H1 (cell line): ENCODE results near the gene ADGRL2. TPM values are rescaled to one million over a fixed set of nuclear protein-coding genes. Genes with fewer than 3 reads are reported as not detected.

ENCODE experiments used
- CTCF ChIA-PET: fragments of 300-600 bp; sonication (Branson Sonifier 250); formaldehyde crosslinking; loops from one replicate; lab custom pipeline; 2021; ENCODE audit not compliant: partially characterized antibody; lab: Charles Lee
- POLR2A ChIA-PET: fragments of 300-600 bp; sonication (Branson Sonifier 250); formaldehyde crosslinking; loops from one replicate; lab custom pipeline; 2021; ENCODE audit warnings: inconsistent platforms; ENCODE audit not compliant: partially characterized antibody; lab: Charles Lee
- DNase-seq, 2 experiments: peaks; one replicate each; pipeline versions ENCODE4 v3.0.0 to v3.0.0-alpha.2; 2010 to 2022; ENCODE audit warnings: low spot score in 2 of 2, low read depth in 1 of 2, mixed read lengths in 1 of 2
- FAIRE-seq: peaks from 2 replicates; lab custom pipeline; 2011; peaks lifted over from hg19 to GRCh38; lab: Jason Lieb, UNC
- H2AFZ ChIP-seq: 2 replicates; pipeline ENCODE4 v1.8.1; 2012; ENCODE audit warnings: low read length, inconsistent platforms
- H2AK5ac ChIP-seq: 2 replicates; pipeline ENCODE4 v1.6.1; 2013; ENCODE audit warnings: low read depth, low read length
- H2BK120ac ChIP-seq: replicated peaks from 2 replicates; pipeline ENCODE3; 2013; ENCODE audit warnings: low read depth, low read length, inconsistent platforms
- H2BK12ac ChIP-seq: 2 replicates; pipeline ENCODE4 v1.6.1; 2013; ENCODE audit warnings: low read depth, low read length
- H2BK15ac ChIP-seq: 2 replicates; pipeline ENCODE4 v1.6.1; 2013; ENCODE audit warnings: low read length
- H2BK20ac ChIP-seq: 2 replicates; pipeline ENCODE4 v1.6.1; 2013; ENCODE audit warnings: low read length
- H2BK5ac ChIP-seq: 2 replicates; pipeline ENCODE4 v1.6.1; 2013; ENCODE audit warnings: low read depth, low read length
- H3K14ac ChIP-seq: 2 replicates; pipeline ENCODE4 v1.6.1; 2013; ENCODE audit warnings: inconsistent platforms; ENCODE audit not compliant: insufficient read length
- H3K18ac ChIP-seq: 2 replicates; pipeline ENCODE4 v1.6.1; 2013; ENCODE audit warnings: low read length; ENCODE audit errors: extremely low read depth
- H3K23ac ChIP-seq: 2 replicates; pipeline ENCODE4 v1.6.1; 2013; ENCODE audit warnings: inconsistent platforms; ENCODE audit not compliant: insufficient read length
- H3K23me2 ChIP-seq: 2 replicates; pipeline ENCODE4 v1.6.1; 2013; ENCODE audit warnings: low read depth, low read length
- H3K27ac ChIP-seq: 2 replicates; pipeline ENCODE4 v1.6.1; 2011; ENCODE audit warnings: low read depth, low read length, inconsistent platforms
- H3K27me3 ChIP-seq, 4 experiments: replicated peaks in 1 of 4; 1 replicate in 1 of 4; 2 replicates in 3 of 4; pipeline versions ENCODE4 v1.6.1 to v1.8.1; 2011 to 2013; ENCODE audit warnings: low read length in 3 of 4, mild to moderate bottlenecking in 3 of 4, inconsistent platforms in 2 of 4, mixed read lengths in 2 of 4, moderate library complexity in 1 of 4; ENCODE audit not compliant: control insufficient read depth in 3 of 4, insufficient read depth in 3 of 4; ENCODE audit errors: extremely low read depth in 1 of 4
- H3K36me3 ChIP-seq, 4 experiments: 2 replicates each; pipeline versions ENCODE4 v1.6.1 to v1.8.1; 2011 to 2013; ENCODE audit warnings: mild to moderate bottlenecking in 4 of 4, low read length in 3 of 4, moderate library complexity in 2 of 4, control low read depth in 1 of 4, inconsistent platforms in 1 of 4; ENCODE audit not compliant: insufficient read depth in 4 of 4, control insufficient read depth in 2 of 4
- H3K4ac ChIP-seq: replicated peaks from 2 replicates; pipeline ENCODE3; 2013; ENCODE audit warnings: low read length, low read depth, mixed read lengths, inconsistent platforms; ENCODE audit not compliant: insufficient read length
- H3K4me1 ChIP-seq, 4 experiments: replicated peaks in 1 of 4; 1 replicate in 1 of 4; 2 replicates in 3 of 4; pipeline versions ENCODE4 v1.6.1 to v1.8.1; 2011 to 2013; ENCODE audit warnings: low read length in 3 of 4, inconsistent platforms in 2 of 4, mixed read lengths in 1 of 4; ENCODE audit not compliant: insufficient read depth in 4 of 4, control insufficient read depth in 3 of 4
- H3K4me2 ChIP-seq, 2 experiments: 2 replicates each; pipeline versions ENCODE4 v1.6.1 to v1.8.1; 2011 to 2013; ENCODE audit warnings: low read depth in 2 of 2, low read length in 2 of 2, control low read depth in 1 of 2, inconsistent platforms in 1 of 2, mild to moderate bottlenecking in 1 of 2; ENCODE audit not compliant: insufficient read depth in 1 of 2
- H3K4me3 ChIP-seq, 4 experiments: fragments of 200-600, 300-600 bp in 1 of 4; sonication (generic), shearing (Covaris generic), sonication (Bioruptor Twin) in 1 of 4; 2 replicates each; pipeline versions ENCODE4 v1.5.1 to v1.8.1; 2011 to 2016; ENCODE audit warnings: low read length in 4 of 4, low read depth in 3 of 4, control low read depth in 2 of 4, inconsistent platforms in 2 of 4, mild to moderate bottlenecking in 2 of 4, mixed read lengths in 1 of 4, moderate library complexity in 1 of 4; ENCODE audit not compliant: insufficient read depth in 2 of 4; ENCODE audit errors: extremely low read depth in 1 of 4
- H3K56ac ChIP-seq: replicated peaks from 2 replicates; pipeline ENCODE3; 2013; ENCODE audit warnings: low read depth, mild to moderate bottlenecking, mixed read lengths, low read length, inconsistent platforms; ENCODE audit not compliant: insufficient read length
- H3K79me1 ChIP-seq: 2 replicates; pipeline ENCODE4 v1.6.1; 2013; ENCODE audit warnings: low read depth, low read length, control low read depth
- H3K79me2 ChIP-seq, 2 experiments: 2 replicates each; pipeline versions ENCODE4 v1.6.1 to v1.8.1; 2012 to 2013; ENCODE audit warnings: low read length in 2 of 2, mild to moderate bottlenecking in 2 of 2, inconsistent platforms in 1 of 2; ENCODE audit not compliant: insufficient read depth in 2 of 2, control insufficient read depth in 1 of 2
- H3K9ac ChIP-seq, 4 experiments: replicated peaks in 1 of 4; 1 replicate in 1 of 4; 2 replicates in 3 of 4; pipeline versions ENCODE4 v1.6.1 to v1.8.1; 2011 to 2013; ENCODE audit warnings: low read depth in 3 of 4, low read length in 3 of 4, control low read depth in 2 of 4, mild to moderate bottlenecking in 2 of 4, moderate library complexity in 2 of 4, inconsistent platforms in 1 of 4; ENCODE audit errors: extremely low read depth in 1 of 4
- H3K9me3 ChIP-seq, 2 experiments: 2 replicates each; pipeline versions ENCODE4 v1.6.1 to v1.8.1; 2012 to 2013; ENCODE audit warnings: mild to moderate bottlenecking in 2 of 2, moderate library complexity in 2 of 2, control low read depth in 1 of 2, inconsistent platforms in 1 of 2, low read depth in 1 of 2, low read length in 1 of 2, mixed read lengths in 1 of 2; ENCODE audit not compliant: insufficient read depth in 2 of 2
- H4K20me1 ChIP-seq, 2 experiments: replicated peaks in 1 of 2; 2 replicates each; pipeline versions ENCODE3 to v1.8.1; 2011 to 2013; ENCODE audit warnings: inconsistent platforms in 2 of 2, low read length in 2 of 2, mild to moderate bottlenecking in 1 of 2; ENCODE audit not compliant: insufficient read depth in 2 of 2, control insufficient read depth in 1 of 2
- H4K5ac ChIP-seq: 2 replicates; pipeline ENCODE4 v1.6.1; 2013; ENCODE audit warnings: low read length, low read depth, mixed read lengths, inconsistent platforms; ENCODE audit not compliant: insufficient read length
- H4K8ac ChIP-seq: 2 replicates; pipeline ENCODE4 v1.8.0; 2013; ENCODE audit warnings: mild to moderate bottlenecking, moderate library complexity, low read length, inconsistent platforms; ENCODE audit not compliant: insufficient read depth; ENCODE audit errors: extremely low read depth
- H4K91ac ChIP-seq: replicated peaks from 2 replicates; pipeline ENCODE3; 2013; ENCODE audit warnings: low read length, mixed read lengths, inconsistent platforms; ENCODE audit not compliant: insufficient read length
- BCL11A ChIP-seq, 2 experiments: IDR thresholded peaks; one replicate each; pipeline ENCODE4 v1.6.1; 2011; ENCODE audit warnings: low read depth in 2 of 2, low read length in 2 of 2, mild to moderate bottlenecking in 2 of 2
- CBX8 ChIP-seq: fragments of 300-800, 300-1000 bp; sonication (generic); IDR thresholded peaks from 2 replicates; pipeline ENCODE4 v1.7.1; 2016; ENCODE audit warnings: low read depth, low read length, borderline replicate concordance
- JUN ChIP-seq: IDR thresholded peaks from 2 replicates; pipeline ENCODE4 v1.6.1; 2011; ENCODE audit warnings: low read depth, mild to moderate bottlenecking, improper control_type of control experiment, low read length
- RBBP5 ChIP-seq: IDR thresholded peaks from 2 replicates; pipeline ENCODE4 v1.7.1; 2012; ENCODE audit warnings: low read depth, mild to moderate bottlenecking, inconsistent platforms, low read length, moderate library complexity, borderline replicate concordance
- SIN3A ChIP-seq, 2 experiments: IDR thresholded peaks in 1 of 2; conservative IDR thresholded peaks in 1 of 2; 2 replicates each; pipeline ENCODE4 v1.6.1; 2011 to 2012; ENCODE audit warnings: low read length in 2 of 2, improper control_type of control experiment in 1 of 2, low read depth in 1 of 2, mild to moderate bottlenecking in 1 of 2
- SP2 ChIP-seq: IDR thresholded peaks from 2 replicates; pipeline ENCODE4 v1.6.1; 2012; ENCODE audit warnings: mild to moderate bottlenecking, low read length, inconsistent platforms
- SRF ChIP-seq: IDR thresholded peaks from 2 replicates; pipeline ENCODE4 v1.6.1; 2011; ENCODE audit warnings: mild to moderate bottlenecking, low read depth, low read length, moderate library complexity
- TAF1 ChIP-seq: IDR thresholded peaks from 2 replicates; pipeline ENCODE4 v1.6.1; 2011; ENCODE audit warnings: mild to moderate bottlenecking, low read depth, low read length
- WGBS, 2 experiments: shearing (Covaris generic) in 1 of 2; methylation state at CpG; one replicate each; pipeline versions ENCODE4 v1.1.6 to v1.1.7; 2013 to 2015; ENCODE audit warnings: low lambda C conversion rate in 2 of 2, mixed read lengths in 2 of 2, inconsistent platforms in 1 of 2, low coverage in 1 of 2, missing lambda C conversion rate in 1 of 2; ENCODE audit not compliant: insufficient replicate concordance in 2 of 2, insufficient coverage in 1 of 2, insufficient read length in 1 of 2; ENCODE audit errors: extremely low coverage in 1 of 2, missing lambda C conversion rate in 1 of 2; 5-methylcytosine and 5-hydroxymethylcytosine counted together
- polyA plus RNA-seq, 7 experiments: library from polyadenylated mRNA; depleted of rRNA in 3 of 7; stranded (reverse) in 5 of 7; unstranded in 2 of 7; fragments of >200 nt in 5 of 7; fragments of 200-250 nt in 2 of 7; gene quantifications; 1 replicate in 5 of 7; 2 replicates in 1 of 7; 4 replicates in 1 of 7; pipeline versions ENCODE4 v1.2.1 to v1.2.3, GENCODE V29; 2011 to 2013; ENCODE audit warnings: missing spikeins in 2 of 7, mixed read lengths in 2 of 7
- total RNA-seq: library from RNA; stranded (reverse); fragmentation: NEBNext Ultra II Directional; extraction: Animal tissue kit (Norgen Biotek cat#: 25700); gene quantifications from 2 replicates; pipeline ENCODE4 v1.2.1, GENCODE V29; 2021
- TF ChIP-seq, protein P1 (sequence below): IDR thresholded peaks from 2 replicates; pipeline ENCODE4 v1.6.1; 2011; ENCODE audit warnings: low read depth, mild to moderate bottlenecking, low read length; ENCODE audit not compliant: insufficient read depth
- TF ChIP-seq, protein P2 (sequence below), 3 experiments: IDR thresholded peaks; 1 replicate in 2 of 3; 2 replicates in 1 of 3; pipeline versions ENCODE4 v1.5.1 to v1.6.1; 2011; ENCODE audit warnings: low read length in 3 of 3, mild to moderate bottlenecking in 3 of 3, inconsistent platforms in 2 of 3, low read depth in 1 of 3, moderate library complexity in 1 of 3; ENCODE audit not compliant: insufficient read depth in 1 of 3; ENCODE audit errors: control extremely low read depth in 1 of 3
- TF ChIP-seq, protein P3 (sequence below): IDR thresholded peaks from 2 replicates; pipeline ENCODE4 v1.6.1; 2012; ENCODE audit warnings: inconsistent platforms

Gene ADGRL2
- total and polyA plus RNA-seq, 2 of the 8 experiments (the other 6 are each of a cell fraction or from before 2014, with no cell fraction given), result 113 to 124 TPM

DNA sequence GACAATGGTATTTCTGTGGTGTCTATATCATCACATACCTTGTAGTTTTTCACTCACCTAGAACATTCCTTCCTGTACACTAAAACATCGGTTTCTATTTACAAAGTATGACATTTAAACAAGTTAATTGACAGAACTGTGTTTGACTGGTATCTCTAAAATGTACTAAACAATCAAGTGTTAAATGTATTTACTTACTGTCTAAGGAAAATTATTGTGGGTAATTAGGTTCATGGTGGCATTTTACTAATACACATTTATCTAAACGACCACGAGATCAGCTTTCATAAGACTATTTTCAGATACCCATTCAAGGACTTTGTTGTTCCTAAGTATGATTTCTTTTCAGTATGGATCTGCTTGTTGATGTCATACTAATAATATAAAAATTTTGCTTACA is 115.2 kb downstream of the ADGRL2 start:
- H2BK120ac ChIP-seq, result no peak overlapping the region
- H3K27ac ChIP-seq, result no peak overlapping the region
- peaks cover 0 to 1% (median 0%) of the 10 kb centered on the region in 4 experiments; a peak in 1 of 7 replicates for H3K27me3 ChIP-seq
- DNase-seq (no peak), FAIRE-seq (no peak)
- H3K4me3 ChIP-seq, result no peak overlapping the region
- no peak overlapping the region for H4K5ac ChIP-seq
- H3K9me3 ChIP-seq, result no peaks in the 10 kb centered on the region
- H2AFZ ChIP-seq, result no peak overlapping the region
- no peak overlapping the region for H2BK12ac ChIP-seq
- no peak overlapping the region for H4K8ac ChIP-seq
- H2BK20ac ChIP-seq, result no peak overlapping the region
- H2BK15ac ChIP-seq, result no peak overlapping the region
- no peak overlapping the region for H2BK5ac ChIP-seq
- H3K23ac ChIP-seq, result no peak overlapping the region
- POLR2A ChIA-PET, result no interaction called here
- H3K36me3 ChIP-seq, result peaks cover 0 to 6% (median 1%) of the 10 kb centered on the region in 4 experiments; a peak in 2 of 8 replicates
- peaks cover 0 to 2% (median under 1%) of the 10 kb centered on the region in 4 experiments; a peak in 3 of 7 replicates for H3K4me1 ChIP-seq
- CTCF ChIA-PET, result no interaction called here
- H3K4ac ChIP-seq, result no peak overlapping the region
- H3K18ac ChIP-seq, result no peak overlapping the region
- H3K4me2 ChIP-seq, result no peak overlapping the region
- H3K9ac ChIP-seq, result no peak overlapping the region
- no peaks in the 10 kb centered on the region for H3K23me2 ChIP-seq
- no peak overlapping the region for H2AK5ac ChIP-seq
- no peaks in the 10 kb centered on the region for H3K79me1 ChIP-seq
- H4K20me1 ChIP-seq, result peaks cover 3 to 5% of the 10 kb centered on the region in 2 experiments
- peaks cover 0 to 87% of the 10 kb centered on the region in 2 experiments; a peak in 3 of 4 replicates for H3K79me2 ChIP-seq
- no peak overlapping the region for H3K56ac ChIP-seq
- 88% methylated on average over 3 of the region's 3 CpGs; no CpG with 5 or more reads in 1 of the 2 experiments for WGBS, 2 experiments
- H4K91ac ChIP-seq, result no peak overlapping the region
- no peak overlapping the region for H3K14ac ChIP-seq
- TF ChIP-seq SIN3A (conservative IDR thresholded peaks at IDR 0.05 in 1 of 2, IDR thresholded peaks at IDR 0.05 in 1 of 2; ENCODE audit: low read depth in 1 of 2, low read length in 2 of 2) (no peak), BCL11A (IDR thresholded peaks at IDR 0.05; ENCODE audit: low read depth in 2 of 2, low read length in 2 of 2) (no peak), SRF (no peak), RBBP5 (no peak), SP2 (no peak), JUN (no peak), CBX8 (no peak), TAF1 (no peak)
- TF ChIP-seq, protein P1, sequence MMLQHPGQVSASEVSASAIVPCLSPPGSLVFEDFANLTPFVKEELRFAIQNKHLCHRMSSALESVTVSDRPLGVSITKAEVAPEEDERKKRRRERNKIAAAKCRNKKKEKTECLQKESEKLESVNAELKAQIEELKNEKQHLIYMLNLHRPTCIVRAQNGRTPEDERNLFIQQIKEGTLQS, result no peak
- TF ChIP-seq, protein P2, sequence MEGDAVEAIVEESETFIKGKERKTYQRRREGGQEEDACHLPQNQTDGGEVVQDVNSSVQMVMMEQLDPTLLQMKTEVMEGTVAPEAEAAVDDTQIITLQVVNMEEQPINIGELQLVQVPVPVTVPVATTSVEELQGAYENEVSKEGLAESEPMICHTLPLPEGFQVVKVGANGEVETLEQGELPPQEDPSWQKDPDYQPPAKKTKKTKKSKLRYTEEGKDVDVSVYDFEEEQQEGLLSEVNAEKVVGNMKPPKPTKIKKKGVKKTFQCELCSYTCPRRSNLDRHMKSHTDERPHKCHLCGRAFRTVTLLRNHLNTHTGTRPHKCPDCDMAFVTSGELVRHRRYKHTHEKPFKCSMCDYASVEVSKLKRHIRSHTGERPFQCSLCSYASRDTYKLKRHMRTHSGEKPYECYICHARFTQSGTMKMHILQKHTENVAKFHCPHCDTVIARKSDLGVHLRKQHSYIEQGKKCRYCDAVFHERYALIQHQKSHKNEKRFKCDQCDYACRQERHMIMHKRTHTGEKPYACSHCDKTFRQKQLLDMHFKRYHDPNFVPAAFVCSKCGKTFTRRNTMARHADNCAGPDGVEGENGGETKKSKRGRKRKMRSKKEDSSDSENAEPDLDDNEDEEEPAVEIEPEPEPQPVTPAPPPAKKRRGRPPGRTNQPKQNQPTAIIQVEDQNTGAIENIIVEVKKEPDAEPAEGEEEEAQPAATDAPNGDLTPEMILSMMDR (IDR thresholded peaks at IDR 0.05; ENCODE audit: control extremely low read depth in 1 of 3, insufficient read depth in 1 of 3, low read depth in 1 of 3, low read length in 3 of 3), result no peak
- TF ChIP-seq, protein P3, sequence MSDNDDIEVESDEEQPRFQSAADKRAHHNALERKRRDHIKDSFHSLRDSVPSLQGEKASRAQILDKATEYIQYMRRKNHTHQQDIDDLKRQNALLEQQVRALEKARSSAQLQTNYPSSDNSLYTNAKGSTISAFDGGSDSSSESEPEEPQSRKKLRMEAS, result no peak
